Caki2 (cell line): ENCODE measurements around the gene TPD52L1. TPM values are rescaled to one million over a fixed set of nuclear protein-coding genes. Genes with fewer than 3 reads are reported as not detected.
A peak's percentile ranks its signal among the peaks of the same experiment; 100 is the strongest.

Experiments
- DNase-seq: peaks from one replicate; pipeline ENCODE4 v3.0.0-alpha.2; 2015; ENCODE audit warnings: low read depth
- in situ Hi-C: cut with HindIII; loops from 2 replicates; pipeline ENCODE4 v1.10.0; 2016; ENCODE audit warnings: low sequenced_read_pairs, low pct_unique_long_range_greater_than_20kb, mixed read lengths
- total RNA-seq: library from RNA; depleted of rRNA; stranded (reverse); fragments of >200 nt; shearing (Covaris generic); gene quantifications from 2 replicates; pipeline ENCODE4 v1.2.3, GENCODE V29; 2014; ENCODE audit warnings: low replicate concordance

TPD52L1 gene
- total RNA-seq, 1 experiment from 2014 or later, result 328 TPM

- in situ Hi-C loops, result no loop called here
- DNase-seq, result no peak
Measured at GRCh38 chr6:125166711-125167110, 13.1 kb downstream of the TPD52L1 start.

- no peak for DNase-seq
- in situ Hi-C loops, result no loop called here
Measured at GRCh38 chr6:125167579-125167978, 14.0 kb downstream of the TPD52L1 start.

GRCh38 chr6:125169058-125169457, 15.5 kb downstream of the TPD52L1 start:
- DNase-seq, result no peak
- in situ Hi-C loops, result no loop called here

- in situ Hi-C loops, result no loop called here
- DNase-seq, result no peak
Measured at GRCh38 chr6:125169522-125169921, 15.9 kb downstream of the TPD52L1 start.

- no peak for DNase-seq
- in situ Hi-C loops, result no loop called here
Measured at GRCh38 chr6:125170376-125170775, 16.8 kb downstream of the TPD52L1 start.

GRCh38 chr6:125173341-125174095, 19.9 kb downstream of the TPD52L1 start:
- in situ Hi-C loops, result no loop called here

GRCh38 chr6:125174626-125175025, 21.1 kb downstream of the TPD52L1 start:
- DNase-seq, result no peak
- in situ Hi-C loops, result no loop called here

More at GRCh38 chr6:125173341-125174095, 19.9 kb downstream of the TPD52L1 start:
- DNase-seq, result no peak

GRCh38 chr6:125175466-125176048, 22.0 kb downstream of the TPD52L1 start:
- no peak for DNase-seq
- in situ Hi-C loops, result no loop called here

- DNase-seq, result no peak
- in situ Hi-C loops, result no loop called here
Measured at GRCh38 chr6:125182237-125183008, 28.9 kb downstream of the TPD52L1 start.

- peak; percentile 56 for DNase-seq
- in situ Hi-C loops, result no loop called here
Measured at GRCh38 chr6:125183391-125183790, 29.8 kb downstream of the TPD52L1 start.

- peak; percentile 82 for DNase-seq
- in situ Hi-C loops, result no loop called here
Measured at GRCh38 chr6:125188037-125188436, 34.5 kb downstream of the TPD52L1 start.

GRCh38 chr6:125188594-125189203, 35.1 kb downstream of the TPD52L1 start:
- DNase-seq, result peak; percentile 45
- in situ Hi-C loops, result no loop called here

- no peak for DNase-seq
- in situ Hi-C loops, result no loop called here
Measured at GRCh38 chr6:125189494-125189893, 35.9 kb downstream of the TPD52L1 start.

- in situ Hi-C loops, result no loop called here
Measured at GRCh38 chr6:125190667-125191066, 37.1 kb downstream of the TPD52L1 start.

GRCh38 chr6:125191916-125192609, 38.5 kb downstream of the TPD52L1 start:
- peak; percentile 89 for DNase-seq
- in situ Hi-C loops, result no loop called here

More at GRCh38 chr6:125190667-125191066, 37.1 kb downstream of the TPD52L1 start:
- DNase-seq, result no peak

- in situ Hi-C loops, result no loop called here
- no peak for DNase-seq
Measured at GRCh38 chr6:125192610-125192930, 39.0 kb downstream of the TPD52L1 start.

- peak; percentile 73 for DNase-seq
- in situ Hi-C loops, result no loop called here
Measured at GRCh38 chr6:125193208-125193607, 39.6 kb downstream of the TPD52L1 start.

GRCh38 chr6:125194941-125195340, 41.4 kb downstream of the TPD52L1 start:
- in situ Hi-C loops, result no loop called here

More at GRCh38 chr6:125194941-125195340, 41.4 kb downstream of the TPD52L1 start:
- no peak for DNase-seq
